Activated B cell treated with CpG ODN at 0.5 μM for 24 hours (primary cell): ENCODE data around the gene RAX2. TPM values are rescaled to one million over a fixed set of nuclear protein-coding genes. Genes with fewer than 3 reads are reported as not detected.

Experiments
- ATAC-seq: fragments of 200-7000 bp; cut with Tn5 transposase; one replicate; pipeline ENCODE4 v1.10.0; 2021; ENCODE audit warnings: low read depth, mild to moderate bottlenecking, moderate library complexity
- CTCF ChIA-PET: fragments of 350-600 bp; sonication (Branson Sonifier 250); formaldehyde crosslinking; loops from one replicate; lab custom pipeline; 2021; ENCODE audit warnings: antibody characterized with exemption; lab: Charles Lee
- POLR2A ChIA-PET: fragments of 350-600 bp; sonication (Branson Sonifier 250); formaldehyde crosslinking; loops from one replicate; lab custom pipeline; 2021; ENCODE audit warnings: antibody characterized with exemption; lab: Charles Lee
- DNase-seq: peaks from one replicate; pipeline ENCODE4 v3.0.0; 2022
- H3K27ac Mint-ChIP-seq: one replicate; pipeline ENCODE4 v1.8.0; 2020; ENCODE audit warnings: mixed read lengths
- H3K27me3 Mint-ChIP-seq: one replicate; pipeline ENCODE4 v1.8.0; 2021; ENCODE audit warnings: mixed read lengths
- H3K36me3 Mint-ChIP-seq: one replicate; pipeline ENCODE4 v1.8.0; 2021; ENCODE audit warnings: low read depth, mixed read lengths
- H3K4me1 Mint-ChIP-seq: one replicate; pipeline ENCODE4 v1.8.0; 2021; ENCODE audit warnings: mixed read lengths
- H3K4me3 Mint-ChIP-seq: one replicate; pipeline ENCODE4 v1.8.0; 2020; ENCODE audit warnings: mild to moderate bottlenecking, mixed read lengths
- H3K9me3 Mint-ChIP-seq: one replicate; pipeline ENCODE4 v1.8.0; 2020; ENCODE audit warnings: mixed read lengths
- intact Hi-C: fragments of 100-400 bp; cut with micrococcal nuclease; formaldehyde crosslinking; loops from one replicate; pipeline ENCODE4 v1.15.1; 2024
- total RNA-seq: library from RNA; stranded (reverse); gene quantifications from 2 replicates; pipeline ENCODE4 v1.2.3, GENCODE V29; 2022
- TF ChIP-seq, protein P1 (sequence below): fragments of 200-600 bp; IDR thresholded peaks from one replicate; pipeline ENCODE4 v1.8.0; 2022; ENCODE audit warnings: antibody characterized with exemption, mild to moderate bottlenecking

The RAX2 gene
- total RNA-seq, 1 donor from 2014 or later, result not detected

DNA sequence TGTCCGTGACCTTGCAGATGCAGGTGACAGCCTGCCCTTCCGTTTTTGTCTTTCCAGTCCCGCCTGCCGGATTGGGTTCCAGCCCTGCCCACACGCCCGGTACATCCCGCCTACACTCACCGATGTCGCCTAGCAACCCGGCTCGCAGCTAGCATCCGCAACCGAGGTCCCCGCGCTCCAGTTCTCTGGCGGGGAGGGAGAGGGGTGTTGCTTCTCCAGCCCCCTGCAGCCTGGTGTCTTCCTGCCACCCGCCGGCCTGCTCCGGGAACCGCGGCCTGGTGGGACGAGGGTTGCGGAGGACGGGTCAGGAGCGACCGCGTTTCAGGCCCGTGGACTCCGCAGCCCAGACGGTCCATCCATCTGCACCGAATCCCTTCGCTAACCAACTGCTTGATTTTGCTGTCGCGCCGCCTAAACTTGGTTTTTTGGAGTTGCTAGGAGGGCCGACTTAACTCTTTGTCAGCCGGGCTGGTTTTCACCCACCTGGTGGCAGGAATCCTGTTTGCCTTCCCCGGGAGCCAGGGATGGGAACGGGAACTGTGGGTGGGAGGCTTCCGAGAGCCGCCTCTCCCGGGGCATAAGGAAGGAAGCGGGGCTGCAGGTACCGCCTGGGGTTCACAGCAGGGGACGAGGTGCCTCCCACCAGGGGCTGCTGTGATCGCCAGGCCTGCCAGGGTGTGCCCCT is 29.5 kb upstream of the RAX2 start:
- TF ChIP-seq, protein P1, sequence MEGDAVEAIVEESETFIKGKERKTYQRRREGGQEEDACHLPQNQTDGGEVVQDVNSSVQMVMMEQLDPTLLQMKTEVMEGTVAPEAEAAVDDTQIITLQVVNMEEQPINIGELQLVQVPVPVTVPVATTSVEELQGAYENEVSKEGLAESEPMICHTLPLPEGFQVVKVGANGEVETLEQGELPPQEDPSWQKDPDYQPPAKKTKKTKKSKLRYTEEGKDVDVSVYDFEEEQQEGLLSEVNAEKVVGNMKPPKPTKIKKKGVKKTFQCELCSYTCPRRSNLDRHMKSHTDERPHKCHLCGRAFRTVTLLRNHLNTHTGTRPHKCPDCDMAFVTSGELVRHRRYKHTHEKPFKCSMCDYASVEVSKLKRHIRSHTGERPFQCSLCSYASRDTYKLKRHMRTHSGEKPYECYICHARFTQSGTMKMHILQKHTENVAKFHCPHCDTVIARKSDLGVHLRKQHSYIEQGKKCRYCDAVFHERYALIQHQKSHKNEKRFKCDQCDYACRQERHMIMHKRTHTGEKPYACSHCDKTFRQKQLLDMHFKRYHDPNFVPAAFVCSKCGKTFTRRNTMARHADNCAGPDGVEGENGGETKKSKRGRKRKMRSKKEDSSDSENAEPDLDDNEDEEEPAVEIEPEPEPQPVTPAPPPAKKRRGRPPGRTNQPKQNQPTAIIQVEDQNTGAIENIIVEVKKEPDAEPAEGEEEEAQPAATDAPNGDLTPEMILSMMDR, result no peak
- H3K36me3 Mint-ChIP-seq, result no peaks in the 10 kb centered on the region
- intact Hi-C loops, result loop anchor here (1.0 kb wide), 1 partner anchor 9 kb away; no protein-coding TSS in a partner anchor
- no peak overlapping the region for H3K27ac Mint-ChIP-seq
- peaks cover 11% of the 10 kb centered on the region for H3K27me3 Mint-ChIP-seq
- H3K4me3 Mint-ChIP-seq, result peak overlapping the region; percentile 62
- ATAC-seq (peak; percentile 68), DNase-seq (peak; percentile 40)
- CTCF ChIA-PET, result no interaction called here
- peaks cover 4% of the 10 kb centered on the region for H3K9me3 Mint-ChIP-seq
- peaks cover 18% of the 10 kb centered on the region for H3K4me1 Mint-ChIP-seq
- POLR2A ChIA-PET, result no interaction called here

DNA sequence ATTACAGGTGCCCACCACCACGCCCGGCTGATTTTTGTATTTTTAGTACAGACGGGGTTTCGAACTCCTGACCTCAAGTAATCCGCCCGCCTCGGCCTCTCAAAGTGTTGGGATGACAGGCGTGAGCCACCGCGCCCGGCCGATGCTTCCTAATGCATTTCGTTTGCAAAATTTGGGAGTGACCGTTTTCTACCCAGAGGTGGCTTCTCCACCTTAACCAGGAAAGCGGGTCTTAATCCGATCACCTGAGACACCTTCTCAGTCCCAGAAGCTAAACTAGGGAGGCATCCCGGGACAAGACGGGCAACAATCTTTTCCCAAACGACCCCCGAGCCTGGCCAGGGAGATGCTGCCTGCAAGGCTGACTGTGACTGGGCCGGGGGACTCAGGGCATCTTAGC is 29.0 kb upstream of the RAX2 start:
- Mint-ChIP-seq H3K27me3 (peaks cover 11% of the 10 kb centered on the region), H3K36me3 (no peaks in the 10 kb centered on the region), H3K4me3 (peak overlapping the region; percentile 62), H3K4me1 (peaks cover 18% of the 10 kb centered on the region), H3K9me3 (peaks cover 6% of the 10 kb centered on the region), H3K27ac (no peak overlapping the region)
- ChIA-PET CTCF (no interaction called here), POLR2A (no interaction called here)
- TF ChIP-seq, protein P1, result no peak
- intact Hi-C loops, result loop anchor here (1.0 kb wide), 1 partner anchor 9 kb away; no protein-coding TSS in a partner anchor
- ATAC-seq (no peak), DNase-seq (no peak)

DNA sequence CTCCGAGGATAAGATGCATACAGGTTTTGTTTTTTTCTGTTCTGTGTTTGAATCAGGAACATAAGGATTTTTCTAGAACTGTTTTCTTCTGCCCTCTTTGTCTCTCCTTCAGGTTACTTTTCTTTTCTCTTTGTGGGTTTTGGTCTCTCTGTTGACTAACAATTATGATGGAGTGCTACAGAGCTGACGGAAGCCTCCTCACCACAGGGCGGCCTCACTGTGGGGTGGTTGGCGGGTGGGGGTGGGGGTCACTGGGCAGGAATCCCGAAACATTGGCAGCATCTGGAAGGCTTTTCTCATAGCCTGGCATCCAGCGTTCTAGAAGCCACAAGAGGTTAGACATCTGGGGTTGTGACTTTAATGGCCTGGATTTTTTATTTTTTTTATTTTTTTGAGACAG is 26.1 kb upstream of the RAX2 start:
- CTCF ChIA-PET, result no interaction called here
- intact Hi-C loops, result no loop called here
- TF ChIP-seq, protein P1, result no peak
- Mint-ChIP-seq H3K9me3 (peaks cover 9% of the 10 kb centered on the region), H3K27me3 (peaks cover 9% of the 10 kb centered on the region), H3K4me3 (no peak overlapping the region), H3K4me1 (peaks cover 18% of the 10 kb centered on the region), H3K36me3 (no peaks in the 10 kb centered on the region), H3K27ac (no peak overlapping the region)
- ATAC-seq (no peak), DNase-seq (no peak)
- POLR2A ChIA-PET, result no interaction called here

DNA sequence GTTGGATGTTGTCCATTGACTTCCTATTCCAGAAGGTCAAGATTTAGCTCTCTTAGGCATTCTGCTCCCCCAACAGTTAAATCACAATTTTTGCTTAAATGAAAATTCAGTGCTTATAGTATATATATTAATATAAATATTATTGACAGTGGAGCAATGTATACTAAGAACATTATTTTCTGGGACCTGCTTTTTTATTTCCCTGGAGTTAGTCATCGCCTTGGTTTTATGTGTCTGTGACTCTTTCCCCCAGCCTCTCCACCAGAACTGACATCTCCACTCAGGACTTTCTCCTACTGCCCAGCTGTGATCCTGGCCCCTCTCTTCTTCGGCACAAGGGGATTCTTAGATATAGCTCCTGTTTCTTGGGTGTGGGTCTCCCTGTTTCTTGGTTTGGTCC is 24.3 kb upstream of the RAX2 start:
- CTCF ChIA-PET, result no interaction called here
- no peak overlapping the region for H3K4me3 Mint-ChIP-seq

DNA sequence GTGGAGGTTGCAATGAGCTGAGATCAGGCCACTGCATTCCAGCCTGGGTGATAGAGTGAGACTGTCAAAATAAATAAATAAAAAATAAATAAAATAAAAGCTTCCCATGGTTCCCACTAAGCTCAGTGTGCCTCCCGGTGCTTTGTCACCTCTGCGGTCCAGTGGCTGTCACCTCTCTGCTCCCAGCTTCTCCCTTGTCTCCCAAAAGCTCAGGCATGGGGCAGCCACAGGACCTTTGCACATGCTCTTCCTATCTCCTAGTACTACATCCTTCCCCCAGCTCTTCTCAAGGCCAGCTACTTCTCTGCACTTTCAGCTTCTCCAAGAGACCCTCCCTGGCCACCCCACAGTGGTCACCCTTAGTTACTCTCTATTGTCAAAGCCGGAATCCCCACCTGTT is 21.8 kb upstream of the RAX2 start:
- Mint-ChIP-seq H3K27me3 (peaks cover 1% of the 10 kb centered on the region), H3K9me3 (peaks cover 14% of the 10 kb centered on the region), H3K4me3 (no peak overlapping the region), H3K27ac (no peak overlapping the region), H3K4me1 (peaks cover 8% of the 10 kb centered on the region), H3K36me3 (no peaks in the 10 kb centered on the region)
- ChIA-PET POLR2A (interaction anchor here (0.7 kb wide), 1 partner anchor 1253 kb away, joined by 3 read pairs; no protein-coding TSS in a partner anchor), CTCF (interaction anchor here (0.6 kb wide), 1 partner anchor 1056 kb away, joined by 3 read pairs; no protein-coding TSS in a partner anchor)
- no peak for DNase-seq
- intact Hi-C loops, result no loop called here
- TF ChIP-seq, protein P1, result no peak
- no peak for ATAC-seq

More for the DNA sequence above, 24.3 kb upstream of the RAX2 start:
- H3K27me3 Mint-ChIP-seq, result peaks cover 5% of the 10 kb centered on the region
- POLR2A ChIA-PET, result interaction anchor here (0.7 to 1.7 kb wide), 2 partner anchors 12 to 34 kb away, joined by 3 to 9 read pairs; partner anchors contain the start of gene MRPL54
- H3K9me3 Mint-ChIP-seq, result peaks cover 10% of the 10 kb centered on the region
- peaks cover 9% of the 10 kb centered on the region for H3K4me1 Mint-ChIP-seq
- H3K27ac Mint-ChIP-seq, result no peak overlapping the region
- no peaks in the 10 kb centered on the region for H3K36me3 Mint-ChIP-seq
- no peak for ATAC-seq
- DNase-seq, result no peak
- intact Hi-C loops, result no loop called here
- TF ChIP-seq, protein P1, result no peak
